B cell (primary cell): Measurements from ENCODE around the gene MAP3K4. TPM values are rescaled to one million over a fixed set of nuclear protein-coding genes. Genes with fewer than 3 reads are reported as not detected.

ENCODE experiments used
- ATAC-seq: fragments of 200-7000 bp; cut with Tn5 transposase; one replicate; pipeline ENCODE4 v1.10.0; 2021; ENCODE audit warnings: low read depth, mild to moderate bottlenecking, moderate number of reproducible peaks, moderate library complexity
- CTCF ChIA-PET: fragments of 350-600 bp; sonication (Branson Sonifier 250); formaldehyde crosslinking; loops from one replicate; lab custom pipeline; 2021; ENCODE audit warnings: antibody characterized with exemption, inconsistent platforms; lab: Charles Lee
- POLR2A ChIA-PET: fragments of 350-600 bp; sonication (Branson Sonifier 250); formaldehyde crosslinking; loops from one replicate; lab custom pipeline; 2021; ENCODE audit warnings: antibody characterized with exemption; lab: Charles Lee
- DNase-seq: peaks from one replicate; pipeline ENCODE4 v3.0.0; 2013
- H2AFZ ChIP-seq: 2 replicates; pipeline ENCODE4 v1.6.1; 2012; ENCODE audit warnings: mild to moderate bottlenecking, low read depth, low read length; ENCODE audit not compliant: insufficient read depth, poor library complexity, severe bottlenecking
- H3K27ac ChIP-seq, 2 donors: 1 replicate in 1 of 2; 2 replicates in 1 of 2; pipeline ENCODE4 v1.5.1; 2012 to 2013; ENCODE audit warnings: low read length in 2 of 2, mild to moderate bottlenecking in 2 of 2, moderate library complexity in 1 of 2
- H3K27me3 ChIP-seq, 4 experiments: fragments of 200-600 bp in 1 of 4; sonication (generic) in 1 of 4; replicated peaks in 1 of 4; 1 replicate in 2 of 4; 2 replicates in 2 of 4; pipeline versions ENCODE4 v1.6.1 to v1.7.0; 2013 to 2016; ENCODE audit warnings: low read length in 3 of 4, mild to moderate bottlenecking in 2 of 4, mixed read lengths in 1 of 4, moderate library complexity in 1 of 4; ENCODE audit not compliant: insufficient read depth in 4 of 4, control insufficient read depth in 3 of 4; ENCODE audit errors: control extremely low read depth in 1 of 4
- H3K36me3 ChIP-seq, 2 experiments: replicated peaks in 1 of 2; 1 replicate in 1 of 2; 2 replicates in 1 of 2; pipeline versions ENCODE4 v1.6.1 to v1.7.1; 2013; ENCODE audit warnings: low read length in 1 of 2; ENCODE audit not compliant: insufficient read depth in 2 of 2, control insufficient read depth in 1 of 2; ENCODE audit errors: control extremely low read depth in 1 of 2, extremely low read depth in 1 of 2
- H3K4me1 ChIP-seq, 2 donors: fragments of 200-600 bp in 1 of 2; sonication (generic) in 1 of 2; 1 replicate in 1 of 2; 2 replicates in 1 of 2; pipeline versions ENCODE4 v1.5.1 to v1.6.1; 2013 to 2017; ENCODE audit warnings: low read length in 2 of 2; ENCODE audit not compliant: control insufficient read depth in 2 of 2, insufficient read depth in 2 of 2
- H3K4me2 ChIP-seq: replicated peaks from 2 replicates; pipeline ENCODE3; 2012; ENCODE audit warnings: mild to moderate bottlenecking, low read depth, low read length; ENCODE audit not compliant: poor library complexity, severe bottlenecking
- H3K4me3 ChIP-seq, 5 experiments: fragments of 200-600 bp in 1 of 5; sonication (generic) in 1 of 5; 1 replicate in 3 of 5; 2 replicates in 2 of 5; pipeline versions ENCODE4 v1.5.1 to v1.7.0; 2011 to 2016; ENCODE audit warnings: low read length in 4 of 5, mild to moderate bottlenecking in 4 of 5, low read depth in 2 of 5, control low read depth in 1 of 5, moderate library complexity in 1 of 5; ENCODE audit not compliant: insufficient read depth in 1 of 5; ENCODE audit errors: control extremely low read depth in 1 of 5, extremely low read depth in 1 of 5
- H3K79me2 ChIP-seq: fragments of 200-600 bp; sonication (generic); one replicate; pipeline ENCODE4 v1.6.0; 2016; ENCODE audit warnings: low read length; ENCODE audit not compliant: control insufficient read depth, insufficient read depth
- H3K9ac ChIP-seq: fragments of 200-600 bp; sonication (generic); 2 replicates; pipeline ENCODE4 v1.6.1; 2017; ENCODE audit warnings: mild to moderate bottlenecking, low read length, moderate library complexity
- H3K9me3 ChIP-seq, 3 donors: one replicate each; pipeline versions ENCODE4 v1.6.1 to v1.7.1; 2013; ENCODE audit warnings: low read length in 2 of 3; ENCODE audit not compliant: control insufficient read depth in 2 of 3, insufficient read depth in 1 of 3; ENCODE audit errors: control extremely low read depth in 1 of 3
- H4K20me1 ChIP-seq: 2 replicates; pipeline ENCODE4 v1.6.0; 2012; ENCODE audit warnings: mild to moderate bottlenecking, low read length; ENCODE audit not compliant: insufficient read depth, control insufficient read depth, poor library complexity, severe bottlenecking
- H3K27ac Mint-ChIP-seq: one replicate; pipeline ENCODE4 v1.8.0; 2021; ENCODE audit warnings: mixed read lengths
- H3K27me3 Mint-ChIP-seq: one replicate; pipeline ENCODE4 v1.8.0; 2021; ENCODE audit warnings: mixed read lengths
- H3K4me1 Mint-ChIP-seq: one replicate; pipeline ENCODE4 v1.8.0; 2021; ENCODE audit warnings: mixed read lengths
- H3K4me3 Mint-ChIP-seq: one replicate; pipeline ENCODE4 v1.8.0; 2021; ENCODE audit warnings: mixed read lengths
- H3K9me3 Mint-ChIP-seq: one replicate; pipeline ENCODE4 v1.8.0; 2022; ENCODE audit warnings: mixed read lengths; ENCODE audit not compliant: insufficient read depth
- CTCF ChIP-seq: fragments of 200-600 bp; IDR thresholded peaks from one replicate; pipeline ENCODE4 v1.8.0; 2022; ENCODE audit warnings: antibody characterized with exemption, mild to moderate bottlenecking
- EZH2 ChIP-seq: IDR thresholded peaks from 2 replicates; pipeline ENCODE4 v1.6.1; 2012; ENCODE audit warnings: borderline replicate concordance, low read depth, mild to moderate bottlenecking, moderate library complexity, low read length; ENCODE audit not compliant: insufficient read depth, poor library complexity, severe bottlenecking
- WGBS: methylation state at CpG from one replicate; pipeline ENCODE4 v1.1.5; 2013; ENCODE audit warnings: missing lambda C conversion rate; ENCODE audit not compliant: insufficient coverage; 5-methylcytosine and 5-hydroxymethylcytosine counted together
- intact Hi-C: fragments of 100-400 bp; cut with micrococcal nuclease; formaldehyde crosslinking; loops from one replicate; pipeline ENCODE4 v1.10.0; 2022
- polyA plus RNA-seq: library from polyadenylated mRNA; depleted of rRNA; stranded (reverse); fragments of >200 nt; gene quantifications from 2 replicates; pipeline ENCODE4 v1.2.3, GENCODE V29; 2012
- total RNA-seq, 2 donors: library from RNA; stranded (reverse); fragments of 120-200 nt in 1 of 2; gene quantifications; 1 replicate in 1 of 2; 2 replicates in 1 of 2; pipeline versions ENCODE4 v1.2.3 to v1.2.4, GENCODE V29; 2013 to 2022

Gene MAP3K4
- total and polyA plus RNA-seq, 2 donors (not counting 1 experiment from before 2014, with no cell fraction given), result 24.4 to 105 TPM

DNA sequence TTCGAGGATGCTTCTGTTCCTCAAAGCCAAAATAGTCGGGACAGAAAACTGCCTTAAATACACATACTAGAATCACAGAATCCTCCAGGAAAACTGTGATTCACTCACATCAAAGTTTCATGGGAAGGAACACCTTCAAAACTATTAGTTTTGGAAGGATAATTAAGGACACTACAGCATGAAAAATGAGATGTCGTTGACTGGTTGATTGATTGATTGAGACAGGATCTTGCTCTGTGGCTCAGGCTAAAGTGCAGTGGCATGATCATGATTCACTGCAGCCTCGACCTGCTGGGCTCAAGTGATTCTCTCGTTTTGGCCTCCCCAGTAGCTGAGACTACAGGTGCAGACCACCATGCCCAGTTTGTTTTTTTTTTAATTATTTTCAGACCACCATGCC, 25.7 kb upstream of the MAP3K4 start:
- Histone ChIP-seq H3K27ac (no peak overlapping the region), H3K9ac (no peak overlapping the region), H3K36me3 (no peaks in the 10 kb centered on the region), H3K4me1 (no peaks in the 10 kb centered on the region), H3K27me3 (peaks cover 0 to 2% (median 0%) of the 10 kb centered on the region in 4 experiments), H2AFZ (no peak overlapping the region), H3K4me3 (no peak overlapping the region), H3K4me2 (no peak overlapping the region), H3K9me3 (peaks cover 0 to 3% (median 0%) of the 10 kb centered on the region in 3 donors), H4K20me1 (no peaks in the 10 kb centered on the region), H3K79me2 (no peaks in the 10 kb centered on the region)
- WGBS, result 74% methylated on average over 3 of the region's 5 CpGs
- Mint-ChIP-seq H3K9me3 (no peaks in the 10 kb centered on the region), H3K27me3 (peaks cover 22% of the 10 kb centered on the region), H3K4me3 (no peak overlapping the region), H3K27ac (no peak overlapping the region), H3K4me1 (no peaks in the 10 kb centered on the region)
- ChIA-PET POLR2A (interaction anchor here (0.6 kb wide), 1 partner anchor 75 kb away, joined by 10 read pairs; no protein-coding TSS in a partner anchor), CTCF (interaction anchor here (0.6 kb wide), 1 partner anchor 15 kb away, joined by 4 read pairs; no protein-coding TSS in a partner anchor)
- DNase-seq (no peak), ATAC-seq (no peak)
- intact Hi-C loops, result no loop called here
- no peak for TF ChIP-seq EZH2
- no peak for TF ChIP-seq CTCF

- no peaks in the 10 kb centered on the region for H3K9me3 Mint-ChIP-seq
- WGBS, result 100% methylated on average over 2 of the region's 7 CpGs
Observed at GRCh38 chr6:160966493-160967229, 24.9 kb upstream of the MAP3K4 start.

More at GRCh38 chr6:160966493-160967229, 24.9 kb upstream of the MAP3K4 start:
- intact Hi-C loops, result no loop called here
- Mint-ChIP-seq H3K27me3 (peaks cover 24% of the 10 kb centered on the region), H3K27ac (no peak overlapping the region), H3K4me1 (no peaks in the 10 kb centered on the region), H3K4me3 (no peak overlapping the region)
- ChIA-PET POLR2A (interaction anchor here (0.6 kb wide), 1 partner anchor 75 kb away, joined by 10 read pairs; no protein-coding TSS in a partner anchor), CTCF (no interaction called here)
- Histone ChIP-seq H3K27me3 (peaks cover 0 to 2% (median 0%) of the 10 kb centered on the region in 4 experiments), H3K4me3 (no peak overlapping the region), H3K4me1 (no peaks in the 10 kb centered on the region), H3K36me3 (no peaks in the 10 kb centered on the region), H2AFZ (no peak overlapping the region), H3K27ac (no peak overlapping the region), H3K9ac (no peak overlapping the region), H4K20me1 (no peaks in the 10 kb centered on the region), H3K9me3 (peaks cover 0 to 3% (median 0%) of the 10 kb centered on the region in 3 donors), H3K4me2 (no peak overlapping the region), H3K79me2 (no peaks in the 10 kb centered on the region)
- ATAC-seq, result no peak
- TF ChIP-seq CTCF, result no peak
- no peak for TF ChIP-seq EZH2
- DNase-seq, result no peak
